ENCODE data around the gene CETP. TPM values are rescaled to one million over a fixed set of nuclear protein-coding genes. Genes with fewer than 3 reads are reported as not detected.

CETP gene
- total RNA-seq, 1 donor from 2014 or later = not detected

GRCh38 chr16:57007530-57007929, 45.8 kb downstream of the CETP start:
- H3K27me3 Mint-ChIP-seq (ENCODE audit: low read depth, unreplicated experiment) = no peaks in the 10 kb centered on the region
- FAIRE-seq (no peak), DNase-seq (ENCODE audit: low read depth) (no peak)
- Histone ChIP-seq H3K79me2 (ENCODE audit: insufficient read depth, low read length) (peaks cover 6% of the 10 kb centered on the region), H3K4me3 (ENCODE audit: insufficient read depth, low read depth, low read length) (no peak overlapping the region), H4K20me1 (ENCODE audit: insufficient read depth, low read length) (no peaks in the 10 kb centered on the region), H3K4me1 (ENCODE audit: insufficient read depth, low read length) (no peaks in the 10 kb centered on the region), H3K9me3 (ENCODE audit: insufficient read depth, low read depth, low read length) (no peaks in the 10 kb centered on the region), H3K27me3 (ENCODE audit: insufficient read depth, low read length) (no peaks in the 10 kb centered on the region), H3K4me2 (ENCODE audit: low read length) (no peak overlapping the region), H2AFZ (ENCODE audit: low read depth, low read length) (no peak overlapping the region), H3K27ac (ENCODE audit: low read depth, low read length) (no peak overlapping the region), H3K36me3 (ENCODE audit: insufficient read depth, low read length) (no peaks in the 10 kb centered on the region), H3K9ac (ENCODE audit: low read length) (no peak overlapping the region)
- H3K36me3 Mint-ChIP-seq (ENCODE audit: low read depth, unreplicated experiment) = peaks cover 4% of the 10 kb centered on the region
- no peaks in the 10 kb centered on the region for H3K4me1 Mint-ChIP-seq (ENCODE audit: low read depth, unreplicated experiment)
- no peak overlapping the region for H3K27ac Mint-ChIP-seq (ENCODE audit: unreplicated experiment)
- no peaks in the 10 kb centered on the region for H3K9me3 Mint-ChIP-seq (ENCODE audit: unreplicated experiment)
- H3K4me3 Mint-ChIP-seq (ENCODE audit: unreplicated experiment) = no peak overlapping the region
- no peak for TF ChIP-seq CTCF (IDR thresholded peaks at IDR 0.05; ENCODE audit: insufficient read depth, low read depth, low read length)
- TF ChIP-seq EZH2 (IDR thresholded peaks at IDR 0.05; ENCODE audit: insufficient read depth, low read length) = no peak

- Histone ChIP-seq H2AFZ (ENCODE audit: low read depth, low read length) (no peak overlapping the region), H3K4me2 (ENCODE audit: low read length) (no peak overlapping the region), H3K9me3 (ENCODE audit: insufficient read depth, low read depth, low read length) (no peaks in the 10 kb centered on the region), H3K4me1 (ENCODE audit: insufficient read depth, low read length) (peaks cover 8% of the 10 kb centered on the region), H3K9ac (ENCODE audit: low read length) (no peak overlapping the region), H3K27ac (ENCODE audit: low read depth, low read length) (no peak overlapping the region), H3K4me3 (ENCODE audit: insufficient read depth, low read depth, low read length) (no peak overlapping the region), H3K27me3 (ENCODE audit: insufficient read depth, low read length) (no peaks in the 10 kb centered on the region), H3K79me2 (ENCODE audit: insufficient read depth, low read length) (peaks cover 6% of the 10 kb centered on the region), H3K36me3 (ENCODE audit: insufficient read depth, low read length) (no peaks in the 10 kb centered on the region), H4K20me1 (ENCODE audit: insufficient read depth, low read length) (no peaks in the 10 kb centered on the region)
- Mint-ChIP-seq H3K27ac (ENCODE audit: unreplicated experiment) (no peak overlapping the region), H3K36me3 (ENCODE audit: low read depth, unreplicated experiment) (peaks cover 3% of the 10 kb centered on the region), H3K9me3 (ENCODE audit: unreplicated experiment) (no peaks in the 10 kb centered on the region), H3K4me3 (ENCODE audit: unreplicated experiment) (no peak overlapping the region), H3K4me1 (ENCODE audit: low read depth, unreplicated experiment) (peaks cover 4% of the 10 kb centered on the region), H3K27me3 (ENCODE audit: low read depth, unreplicated experiment) (no peaks in the 10 kb centered on the region)
- FAIRE-seq = no peak
- DNase-seq (ENCODE audit: low read depth) = no peak
- TF ChIP-seq EZH2 (IDR thresholded peaks at IDR 0.05; ENCODE audit: insufficient read depth, low read length) (no peak), CTCF (IDR thresholded peaks at IDR 0.05; ENCODE audit: insufficient read depth, low read depth, low read length) (no peak)
Measured at GRCh38 chr16:57008440-57008839, 46.7 kb downstream of the CETP start.

- Histone ChIP-seq H2AFZ (ENCODE audit: low read depth, low read length) (no peak overlapping the region), H3K9me3 (ENCODE audit: insufficient read depth, low read depth, low read length) (no peaks in the 10 kb centered on the region), H3K9ac (ENCODE audit: low read length) (no peak overlapping the region), H3K36me3 (ENCODE audit: insufficient read depth, low read length) (no peaks in the 10 kb centered on the region), H4K20me1 (ENCODE audit: insufficient read depth, low read length) (no peaks in the 10 kb centered on the region), H3K4me1 (ENCODE audit: insufficient read depth, low read length) (peaks cover 14% of the 10 kb centered on the region), H3K79me2 (ENCODE audit: insufficient read depth, low read length) (peaks cover 6% of the 10 kb centered on the region), H3K27ac (ENCODE audit: low read depth, low read length) (no peak overlapping the region), H3K27me3 (ENCODE audit: insufficient read depth, low read length) (no peaks in the 10 kb centered on the region), H3K4me3 (ENCODE audit: insufficient read depth, low read depth, low read length) (no peak overlapping the region), H3K4me2 (ENCODE audit: low read length) (no peak overlapping the region)
- H3K27me3 Mint-ChIP-seq (ENCODE audit: low read depth, unreplicated experiment) = no peaks in the 10 kb centered on the region
- H3K36me3 Mint-ChIP-seq (ENCODE audit: low read depth, unreplicated experiment) = no peaks in the 10 kb centered on the region
- no peak overlapping the region for H3K27ac Mint-ChIP-seq (ENCODE audit: unreplicated experiment)
- no peak for FAIRE-seq
- no peaks in the 10 kb centered on the region for H3K9me3 Mint-ChIP-seq (ENCODE audit: unreplicated experiment)
- no peak for TF ChIP-seq CTCF (IDR thresholded peaks at IDR 0.05; ENCODE audit: insufficient read depth, low read depth, low read length)
- TF ChIP-seq EZH2 (IDR thresholded peaks at IDR 0.05; ENCODE audit: insufficient read depth, low read length) = no peak
- DNase-seq (ENCODE audit: low read depth) = no peak
- H3K4me1 Mint-ChIP-seq (ENCODE audit: low read depth, unreplicated experiment) = peaks cover 11% of the 10 kb centered on the region
- no peak overlapping the region for H3K4me3 Mint-ChIP-seq (ENCODE audit: unreplicated experiment)
Measured at GRCh38 chr16:57009643-57010170, 48.0 kb downstream of the CETP start.

Measured in astrocyte (in vitro differentiated cells and primary cell).